GM21717 (cell line): Measurements from ENCODE around the gene KDM2A.
"Not testable (repeated sequence)": the region's sequence is repeated elsewhere in the genome, so short reads cannot be mapped to it uniquely, and the experiment has no call there.

Experiments
- ATAC-seq: cut with Tn5 transposase; IDR thresholded peaks from one replicate; pipeline ENCODE4 v1.9.1; 2021; ENCODE audit warnings: mild to moderate bottlenecking, moderate library complexity; ENCODE audit not compliant: unreplicated experiment

Gene KDM2A

GRCh38 chr11:67256477-67257135 lies 137.5 kb downstream of the KDM2A start:
- ATAC-seq = no peak

GRCh38 chr11:67260406-67260805 lies 141.3 kb downstream of the KDM2A start:
- ATAC-seq = no peak

DNA sequence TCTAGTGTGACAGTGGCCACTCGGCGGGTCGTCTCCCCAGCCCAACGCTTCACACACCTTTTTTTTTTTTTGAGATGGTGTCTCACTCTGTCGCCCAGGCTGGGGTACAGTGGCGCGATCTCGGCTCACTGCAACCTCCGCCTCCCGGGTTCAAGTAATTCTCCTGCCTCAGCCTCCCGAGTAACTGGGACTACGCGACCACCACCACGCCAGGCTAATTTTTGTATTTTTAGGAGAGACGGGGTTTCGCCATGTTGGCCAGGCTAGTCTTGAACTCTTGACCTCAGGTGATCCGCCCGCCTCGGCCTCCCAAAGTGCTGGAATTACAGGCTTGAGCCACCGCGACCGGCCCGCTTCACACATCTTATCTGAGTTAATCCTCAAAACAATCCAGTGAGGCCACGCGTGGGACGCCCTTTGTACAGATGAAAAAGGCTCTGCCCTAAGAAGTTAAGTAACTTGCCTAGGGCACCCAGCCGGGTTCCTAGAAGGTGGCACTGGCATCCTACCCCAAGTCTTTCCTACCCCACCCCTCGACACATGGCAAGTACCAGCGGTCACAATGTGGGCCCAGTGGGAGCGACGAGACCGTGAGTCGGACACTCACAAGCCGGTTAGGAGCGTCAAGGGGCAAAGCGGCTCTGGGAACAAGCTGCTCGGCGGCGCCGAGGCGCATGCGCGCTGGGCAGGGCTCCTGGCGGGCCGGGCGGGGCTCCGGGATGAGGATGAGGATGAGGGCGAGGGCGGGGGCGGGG lies 142.0 kb downstream of the KDM2A start:
- ATAC-seq = not testable (repeated sequence)

DNA sequence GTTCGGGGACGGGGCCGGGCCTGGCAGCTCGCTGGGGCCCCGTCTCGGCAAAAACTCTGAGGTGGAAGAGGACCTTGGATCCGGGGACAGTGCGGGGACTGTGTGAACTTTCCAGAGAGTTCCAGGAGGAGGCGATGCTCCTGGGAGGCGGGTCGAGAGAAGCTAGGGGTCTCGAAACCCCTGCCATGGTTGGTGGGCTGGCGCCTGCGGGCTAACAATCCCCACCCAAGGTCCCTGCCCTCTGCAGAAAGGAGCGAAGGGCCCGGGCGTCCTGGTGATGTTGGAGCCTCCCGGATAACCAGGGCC lies 142.5 kb downstream of the KDM2A start:
- no peak for ATAC-seq

GRCh38 chr11:67261946-67262681 lies 143.1 kb downstream of the KDM2A start:
- ATAC-seq = no peak

DNA sequence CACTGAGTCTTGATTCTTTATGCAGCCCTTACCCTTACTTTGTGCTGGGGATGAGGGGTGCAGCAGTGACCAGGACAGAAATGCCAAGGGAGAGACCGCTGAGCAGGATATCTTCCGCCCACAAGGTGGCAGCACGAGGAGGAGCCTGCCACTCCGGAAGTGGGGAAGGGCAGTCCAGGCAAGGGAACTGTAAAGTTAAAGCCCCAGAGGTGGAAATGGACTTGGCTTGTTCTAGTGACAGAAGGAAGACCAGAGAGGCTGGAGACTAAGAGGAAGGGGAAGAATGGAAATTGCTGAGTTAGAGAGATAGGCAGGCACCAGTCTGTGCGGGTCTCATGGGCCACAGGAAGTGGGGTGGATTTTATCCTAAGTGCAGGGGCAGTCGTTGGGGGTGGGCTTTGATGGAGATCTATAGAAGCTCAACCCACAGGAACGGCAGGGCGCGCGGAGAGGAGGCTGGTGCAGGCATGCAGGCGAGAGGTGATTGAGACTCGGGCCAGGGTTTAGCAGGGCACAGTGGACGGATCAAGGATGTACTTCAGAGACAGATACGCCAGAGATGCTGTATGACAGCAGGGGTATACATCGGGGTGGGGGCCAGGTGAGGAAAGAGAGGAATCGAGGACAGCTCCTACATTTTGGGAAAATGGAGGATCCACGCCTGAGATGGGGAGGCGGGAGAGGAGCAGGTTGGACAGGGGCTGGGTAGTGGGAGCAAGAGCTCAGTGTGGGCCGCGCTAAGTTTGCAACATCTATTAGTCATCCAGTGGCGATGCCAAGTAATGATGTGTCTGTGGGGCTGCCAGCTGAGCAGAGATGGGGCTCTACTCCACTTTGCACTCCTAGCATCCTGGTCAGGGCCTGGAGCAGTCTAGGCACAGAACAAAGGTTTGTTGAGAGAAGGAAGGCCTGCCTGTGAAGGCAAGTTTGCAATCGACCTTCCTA lies 143.9 kb downstream of the KDM2A start:
- peak; percentile 34 for ATAC-seq

DNA sequence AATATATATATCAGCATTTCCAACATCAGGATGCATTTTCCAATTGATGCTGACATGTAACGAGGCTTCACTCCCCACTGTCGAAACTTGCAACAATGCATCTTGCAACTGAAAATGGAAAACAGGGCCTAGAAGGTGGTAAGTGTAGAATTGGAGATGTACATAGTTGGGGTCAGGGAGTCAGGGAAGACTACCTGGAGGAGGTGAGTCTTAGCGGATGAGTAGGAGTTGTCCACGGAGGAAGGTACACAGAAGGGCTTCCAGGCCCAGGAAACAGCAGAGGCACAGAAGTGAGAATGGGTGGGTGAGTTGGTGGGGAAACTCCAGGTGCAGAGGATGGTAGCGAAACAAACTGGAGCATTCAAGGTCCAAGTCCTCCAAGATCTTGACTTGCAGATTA lies 145.2 kb downstream of the KDM2A start:
- ATAC-seq = no peak

- ATAC-seq = no peak
Measured at GRCh38 chr11:67264877-67265632, 146.0 kb downstream of the KDM2A start.

- no peak for ATAC-seq
Measured at GRCh38 chr11:67265633-67266448, 146.8 kb downstream of the KDM2A start.

DNA sequence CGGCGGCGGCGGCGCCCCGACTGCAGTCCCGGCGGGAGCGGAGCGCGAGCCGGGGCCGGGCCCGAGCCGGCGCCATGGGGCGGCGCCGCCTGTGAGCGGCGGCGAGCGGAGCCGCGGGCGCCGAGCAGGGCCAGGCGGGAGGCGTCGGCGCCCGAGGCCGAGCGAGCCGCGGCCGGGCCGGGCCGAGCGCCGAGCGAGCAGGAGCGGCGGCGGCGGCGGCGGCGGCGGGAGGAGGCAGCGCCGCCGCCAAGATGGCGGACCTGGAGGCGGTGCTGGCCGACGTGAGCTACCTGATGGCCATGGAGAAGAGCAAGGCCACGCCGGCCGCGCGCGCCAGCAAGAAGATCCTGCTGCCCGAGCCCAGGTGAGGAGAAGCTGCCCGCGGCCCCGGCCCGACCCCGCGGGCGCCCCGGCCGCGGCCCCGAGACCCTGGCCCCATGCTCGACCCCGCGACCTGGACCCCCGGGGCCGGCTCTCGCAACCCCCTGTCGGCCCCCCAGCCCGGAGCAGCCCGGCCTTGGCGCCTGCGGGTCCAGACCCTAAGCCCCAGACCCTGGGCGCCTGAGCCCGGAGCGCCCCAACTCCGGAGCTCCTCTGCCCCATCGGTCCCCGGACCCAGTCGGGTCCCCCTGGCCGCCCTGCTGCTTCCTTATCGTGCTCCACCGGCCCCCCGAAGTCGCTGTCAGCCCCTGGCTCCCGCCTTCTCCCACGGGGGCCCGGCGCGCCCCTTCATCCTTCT lies 147.6 kb downstream of the KDM2A start, which contains the start of gene GRK2:
GRK2 (plus strand) TSS at position 25 of the 739 bp plus-strand sequence; CDS start at position 252, 227 bp downstream.
- no peak for ATAC-seq

GRCh38 chr11:67267188-67268080 lies 148.4 kb downstream of the KDM2A start:
- ATAC-seq = no peak

DNA sequence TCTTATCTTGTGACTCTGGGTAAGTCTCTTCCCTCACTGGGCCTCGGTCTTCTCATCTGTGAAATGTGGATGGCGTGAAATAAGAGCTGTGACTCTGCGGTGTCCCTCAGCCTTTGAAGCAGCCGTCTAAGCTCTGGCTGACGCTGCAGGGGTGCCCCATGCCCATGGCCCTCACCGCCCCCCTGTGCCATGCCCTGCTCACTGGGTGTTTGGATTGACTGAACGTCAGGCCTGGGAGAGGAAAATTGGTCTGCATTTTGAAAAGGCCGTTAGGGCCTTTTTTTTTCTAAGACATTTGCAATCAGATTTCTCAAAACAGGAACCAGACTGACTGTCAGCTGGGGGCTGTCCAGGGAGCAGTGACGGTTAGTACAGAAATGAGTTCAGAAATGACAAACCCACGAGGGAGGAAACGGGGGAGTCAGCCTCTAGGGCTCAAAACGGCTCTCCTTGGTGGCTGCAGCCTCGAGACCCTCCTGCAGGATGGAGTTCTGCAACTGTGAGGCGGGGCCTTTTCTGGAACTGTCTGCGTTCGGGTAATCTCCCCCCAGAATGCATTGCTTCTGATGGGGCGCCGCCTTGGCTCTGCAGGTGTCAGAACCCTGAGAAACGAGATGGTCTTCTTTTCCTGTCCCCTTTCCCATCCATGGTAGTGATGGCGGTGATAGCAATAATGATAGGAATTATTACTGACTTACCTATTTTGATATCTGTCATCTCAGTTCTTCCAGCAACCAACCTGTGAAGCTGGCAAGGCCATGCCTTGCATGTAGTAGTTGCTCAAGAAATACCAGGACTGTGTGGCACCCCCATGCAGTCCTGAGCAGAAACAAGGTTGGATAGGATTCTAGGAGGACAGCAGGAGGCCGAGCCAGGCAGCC lies 149.3 kb downstream of the KDM2A start:
- peak; percentile 36 for ATAC-seq

DNA sequence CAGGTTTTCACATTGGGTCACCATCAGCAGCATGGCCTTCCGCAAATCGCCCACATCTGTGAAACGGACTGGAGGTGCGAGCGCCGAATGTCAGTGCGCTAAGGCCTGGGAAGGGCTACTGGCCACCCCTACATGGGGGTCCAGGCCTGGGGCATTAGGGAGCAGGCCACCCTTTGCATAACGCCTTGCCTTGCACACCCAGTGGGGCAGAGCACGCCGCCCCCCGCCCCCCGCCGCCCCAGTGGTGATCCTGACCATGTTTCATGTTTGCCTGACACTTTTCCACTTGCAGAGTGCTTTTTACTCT lies 149.9 kb downstream of the KDM2A start:
- no peak for ATAC-seq

DNA sequence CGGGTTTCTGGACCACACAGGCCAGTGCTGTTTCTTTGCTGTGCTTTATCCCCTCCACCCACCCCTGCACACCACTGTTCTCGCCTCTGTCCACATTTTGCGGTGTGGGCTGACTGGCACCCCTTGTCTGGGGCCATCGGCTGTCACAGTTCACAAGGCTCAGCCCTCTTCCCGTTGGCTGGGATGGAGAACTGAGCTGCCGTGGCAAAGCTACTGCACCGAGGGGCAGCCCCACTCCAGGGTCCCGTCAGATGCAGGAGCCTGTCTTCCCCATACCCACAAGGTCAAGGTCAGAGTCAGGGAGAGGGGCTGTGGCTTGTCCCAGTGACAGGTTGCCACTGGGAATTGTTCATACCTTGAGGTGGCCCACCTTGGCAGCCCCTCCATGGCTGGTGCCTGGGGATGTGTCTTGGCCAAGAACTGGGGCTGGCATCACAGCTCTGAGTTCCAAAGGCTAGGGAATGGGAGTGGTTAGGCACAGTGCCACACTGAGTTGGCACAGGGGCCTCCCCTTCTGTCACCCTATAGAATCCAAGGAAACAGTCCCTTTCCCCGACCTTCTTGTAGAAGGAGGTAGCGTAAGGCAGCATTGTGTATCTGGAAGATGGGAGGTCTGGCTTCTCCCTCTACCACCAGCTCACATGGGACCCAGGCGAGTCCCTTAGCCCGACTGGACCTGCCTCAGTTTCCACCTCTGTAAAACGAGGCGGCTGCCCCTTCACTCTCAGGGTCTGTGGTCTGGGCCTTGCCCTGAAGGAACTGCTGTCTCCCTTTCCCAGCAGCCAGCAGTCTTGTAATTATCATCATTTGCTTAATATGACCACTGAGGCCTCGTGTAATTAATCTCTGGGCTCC lies 150.6 kb downstream of the KDM2A start:
- no peak for ATAC-seq

- ATAC-seq = no peak
Measured at GRCh38 chr11:67270256-67271204, 151.5 kb downstream of the KDM2A start.
